ENCODE data around the gene OPA1.

OPA1 gene

GRCh38 chr3:193702967-193703366, 110.0 kb downstream of the OPA1 start:
- in situ Hi-C loops (cut with MboI; ENCODE audit: low sequenced_read_pairs), result no loop called here

- in situ Hi-C loops (cut with MboI; ENCODE audit: low sequenced_read_pairs), result no loop called here
Observed at GRCh38 chr3:193704431-193704830, 111.4 kb downstream of the OPA1 start.

- in situ Hi-C loops (cut with MboI; ENCODE audit: low sequenced_read_pairs), result no loop called here
Observed at GRCh38 chr3:193708270-193708669, 115.3 kb downstream of the OPA1 start.

- in situ Hi-C loops (cut with MboI; ENCODE audit: low sequenced_read_pairs), result no loop called here
Observed at GRCh38 chr3:193710286-193711165, 117.5 kb downstream of the OPA1 start.

GRCh38 chr3:193711166-193711485, 118.1 kb downstream of the OPA1 start:
- in situ Hi-C loops (cut with MboI; ENCODE audit: low sequenced_read_pairs), result no loop called here

GRCh38 chr3:193711523-193711963, 118.5 kb downstream of the OPA1 start:
- in situ Hi-C loops (cut with MboI; ENCODE audit: low sequenced_read_pairs), result no loop called here

- in situ Hi-C loops (cut with MboI; ENCODE audit: low sequenced_read_pairs), result no loop called here
Observed at GRCh38 chr3:193711964-193712598, 119.1 kb downstream of the OPA1 start.

- in situ Hi-C loops (cut with MboI; ENCODE audit: low sequenced_read_pairs), result no loop called here
Observed at GRCh38 chr3:193712938-193713337, 119.9 kb downstream of the OPA1 start.

- in situ Hi-C loops (cut with MboI; ENCODE audit: low sequenced_read_pairs), result no loop called here
Observed at GRCh38 chr3:193714523-193715137, 121.6 kb downstream of the OPA1 start.

GRCh38 chr3:193716150-193716549, 123.1 kb downstream of the OPA1 start:
- in situ Hi-C loops (cut with MboI; ENCODE audit: low sequenced_read_pairs), result no loop called here

- in situ Hi-C loops (cut with MboI; ENCODE audit: low sequenced_read_pairs), result no loop called here
Observed at GRCh38 chr3:193719735-193720134, 126.7 kb downstream of the OPA1 start.

GRCh38 chr3:193720169-193720568, 127.2 kb downstream of the OPA1 start:
- in situ Hi-C loops (cut with MboI; ENCODE audit: low sequenced_read_pairs), result no loop called here

GRCh38 chr3:193722566-193722965, 129.6 kb downstream of the OPA1 start:
- in situ Hi-C loops (cut with MboI; ENCODE audit: low sequenced_read_pairs), result no loop called here

GRCh38 chr3:193727089-193727488, 134.1 kb downstream of the OPA1 start:
- in situ Hi-C loops (cut with MboI; ENCODE audit: low sequenced_read_pairs), result no loop called here

GRCh38 chr3:193728429-193729087, 135.6 kb downstream of the OPA1 start:
- in situ Hi-C loops (cut with MboI; ENCODE audit: low sequenced_read_pairs), result no loop called here

- in situ Hi-C loops (cut with MboI; ENCODE audit: low sequenced_read_pairs), result no loop called here
Observed at GRCh38 chr3:193729088-193729465, 136.1 kb downstream of the OPA1 start.

GRCh38 chr3:193729601-193730000, 136.6 kb downstream of the OPA1 start:
- in situ Hi-C loops (cut with MboI; ENCODE audit: low sequenced_read_pairs), result no loop called here

- in situ Hi-C loops (cut with MboI; ENCODE audit: low sequenced_read_pairs), result no loop called here
Observed at GRCh38 chr3:193730511-193730910, 137.5 kb downstream of the OPA1 start.

GRCh38 chr3:193730976-193731375, 138.0 kb downstream of the OPA1 start:
- in situ Hi-C loops (cut with MboI; ENCODE audit: low sequenced_read_pairs), result no loop called here

GRCh38 chr3:193731656-193732055, 138.6 kb downstream of the OPA1 start:
- in situ Hi-C loops (cut with MboI; ENCODE audit: low sequenced_read_pairs), result no loop called here

- in situ Hi-C loops (cut with MboI; ENCODE audit: low sequenced_read_pairs), result no loop called here
Observed at GRCh38 chr3:193732391-193732790, 139.4 kb downstream of the OPA1 start.

Data from HL-60/S4 treated with retinoic acid at 250 ng/mL for 4 days and 3 days (cell line).